ENCODE results near the gene METTL13. TPM values are rescaled to one million over a fixed set of nuclear protein-coding genes. Genes with fewer than 3 reads are reported as not detected.

The METTL13 gene
- total and polyA plus RNA-seq, 9 of the 15 experiments (the other 6 are each of a cell fraction or from before 2014, with no cell fraction given): 18.9 to 78.9 (median 54.9) TPM

DNA sequence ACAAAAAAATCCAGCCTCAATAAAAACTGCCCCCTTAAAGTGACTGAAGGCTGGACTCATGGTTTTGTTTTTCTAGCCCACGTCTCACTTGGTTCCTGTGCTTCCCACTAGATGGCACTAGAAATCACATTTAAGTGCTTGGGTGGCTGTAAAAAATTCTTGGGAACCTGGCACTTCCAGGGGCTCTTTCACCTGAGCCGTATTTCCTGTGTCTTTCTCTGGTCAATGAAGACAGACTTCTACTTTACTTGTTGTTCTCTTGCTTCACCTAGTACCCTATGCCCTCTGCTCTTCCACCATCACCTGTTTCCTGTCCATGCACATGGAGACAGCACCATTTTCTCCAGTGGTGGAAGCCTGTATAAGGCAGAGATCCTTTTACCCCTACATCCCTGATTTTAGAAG, 20.0 kb downstream of the METTL13 start (continued):
- TF ChIP-seq, protein P1, sequence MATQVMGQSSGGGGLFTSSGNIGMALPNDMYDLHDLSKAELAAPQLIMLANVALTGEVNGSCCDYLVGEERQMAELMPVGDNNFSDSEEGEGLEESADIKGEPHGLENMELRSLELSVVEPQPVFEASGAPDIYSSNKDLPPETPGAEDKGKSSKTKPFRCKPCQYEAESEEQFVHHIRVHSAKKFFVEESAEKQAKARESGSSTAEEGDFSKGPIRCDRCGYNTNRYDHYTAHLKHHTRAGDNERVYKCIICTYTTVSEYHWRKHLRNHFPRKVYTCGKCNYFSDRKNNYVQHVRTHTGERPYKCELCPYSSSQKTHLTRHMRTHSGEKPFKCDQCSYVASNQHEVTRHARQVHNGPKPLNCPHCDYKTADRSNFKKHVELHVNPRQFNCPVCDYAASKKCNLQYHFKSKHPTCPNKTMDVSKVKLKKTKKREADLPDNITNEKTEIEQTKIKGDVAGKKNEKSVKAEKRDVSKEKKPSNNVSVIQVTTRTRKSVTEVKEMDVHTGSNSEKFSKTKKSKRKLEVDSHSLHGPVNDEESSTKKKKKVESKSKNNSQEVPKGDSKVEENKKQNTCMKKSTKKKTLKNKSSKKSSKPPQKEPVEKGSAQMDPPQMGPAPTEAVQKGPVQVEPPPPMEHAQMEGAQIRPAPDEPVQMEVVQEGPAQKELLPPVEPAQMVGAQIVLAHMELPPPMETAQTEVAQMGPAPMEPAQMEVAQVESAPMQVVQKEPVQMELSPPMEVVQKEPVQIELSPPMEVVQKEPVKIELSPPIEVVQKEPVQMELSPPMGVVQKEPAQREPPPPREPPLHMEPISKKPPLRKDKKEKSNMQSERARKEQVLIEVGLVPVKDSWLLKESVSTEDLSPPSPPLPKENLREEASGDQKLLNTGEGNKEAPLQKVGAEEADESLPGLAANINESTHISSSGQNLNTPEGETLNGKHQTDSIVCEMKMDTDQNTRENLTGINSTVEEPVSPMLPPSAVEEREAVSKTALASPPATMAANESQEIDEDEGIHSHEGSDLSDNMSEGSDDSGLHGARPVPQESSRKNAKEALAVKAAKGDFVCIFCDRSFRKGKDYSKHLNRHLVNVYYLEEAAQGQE (IDR thresholded peaks at IDR 0.05; ENCODE audit: borderline replicate concordance): peak; percentile 60; the same call in 1 of the 2 replicates
- TF ChIP-seq, protein P1 (CRISPR knock-in tag; IDR thresholded peaks at IDR 0.05; ENCODE audit: low read depth): no peak
- TF ChIP-seq, protein P2, sequence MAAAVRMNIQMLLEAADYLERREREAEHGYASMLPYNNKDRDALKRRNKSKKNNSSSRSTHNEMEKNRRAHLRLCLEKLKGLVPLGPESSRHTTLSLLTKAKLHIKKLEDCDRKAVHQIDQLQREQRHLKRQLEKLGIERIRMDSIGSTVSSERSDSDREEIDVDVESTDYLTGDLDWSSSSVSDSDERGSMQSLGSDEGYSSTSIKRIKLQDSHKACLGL (CRISPR knock-in tag; IDR thresholded peaks at IDR 0.05; ENCODE audit: borderline replicate concordance, poor library complexity, severe bottlenecking): no peak
- TF ChIP-seq ARID2 (IDR thresholded peaks at IDR 0.05): 0 out of 2 replicates have a peak, but pooled peaks have one; percentile 21
- TF ChIP-seq RB1 (IDR thresholded peaks at IDR 0.05; ENCODE audit: low read depth): 0 out of 2 replicates have a peak, but pooled peaks have one; percentile 4
- TF ChIP-seq, protein P3, sequence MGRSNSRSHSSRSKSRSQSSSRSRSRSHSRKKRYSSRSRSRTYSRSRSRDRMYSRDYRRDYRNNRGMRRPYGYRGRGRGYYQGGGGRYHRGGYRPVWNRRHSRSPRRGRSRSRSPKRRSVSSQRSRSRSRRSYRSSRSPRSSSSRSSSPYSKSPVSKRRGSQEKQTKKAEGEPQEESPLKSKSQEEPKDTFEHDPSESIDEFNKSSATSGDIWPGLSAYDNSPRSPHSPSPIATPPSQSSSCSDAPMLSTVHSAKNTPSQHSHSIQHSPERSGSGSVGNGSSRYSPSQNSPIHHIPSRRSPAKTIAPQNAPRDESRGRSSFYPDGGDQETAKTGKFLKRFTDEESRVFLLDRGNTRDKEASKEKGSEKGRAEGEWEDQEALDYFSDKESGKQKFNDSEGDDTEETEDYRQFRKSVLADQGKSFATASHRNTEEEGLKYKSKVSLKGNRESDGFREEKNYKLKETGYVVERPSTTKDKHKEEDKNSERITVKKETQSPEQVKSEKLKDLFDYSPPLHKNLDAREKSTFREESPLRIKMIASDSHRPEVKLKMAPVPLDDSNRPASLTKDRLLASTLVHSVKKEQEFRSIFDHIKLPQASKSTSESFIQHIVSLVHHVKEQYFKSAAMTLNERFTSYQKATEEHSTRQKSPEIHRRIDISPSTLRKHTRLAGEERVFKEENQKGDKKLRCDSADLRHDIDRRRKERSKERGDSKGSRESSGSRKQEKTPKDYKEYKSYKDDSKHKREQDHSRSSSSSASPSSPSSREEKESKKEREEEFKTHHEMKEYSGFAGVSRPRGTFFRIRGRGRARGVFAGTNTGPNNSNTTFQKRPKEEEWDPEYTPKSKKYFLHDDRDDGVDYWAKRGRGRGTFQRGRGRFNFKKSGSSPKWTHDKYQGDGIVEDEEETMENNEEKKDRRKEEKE (IDR thresholded peaks at IDR 0.05; ENCODE audit: borderline replicate concordance in 1 of 2, control insufficient read depth in 1 of 2, low read depth in 2 of 2, low read length in 1 of 2): no peak
- peak; percentile 82 for TF ChIP-seq RAD21 (CRISPR knock-in tag; conservative IDR thresholded peaks at IDR 0.05 in 1 of 2, IDR thresholded peaks at IDR 0.05 in 1 of 2)
- no peak for TF ChIP-seq POLR3G (IDR thresholded peaks at IDR 0.05; ENCODE audit: extremely low read depth, insufficient read length, insufficient replicate concordance)
